Stimulated activated naive CD4-positive, alpha-beta T cell treated with Interleukin-2 at 50 U/mL for 16 hours (primary cell): ENCODE data around the gene RPP14.
"Not testable (repeated sequence)": the region's sequence is repeated elsewhere in the genome, so short reads cannot be mapped to it uniquely, and the experiment has no call there.

Source experiments
- DNase-seq: peaks from one replicate; lab custom pipeline; 2025; lab: John Stamatoyannopoulos, UW

Gene RPP14

GRCh38 chr3:58331593-58332152 is 25.6 kb downstream of the RPP14 start:
- DNase-seq = no peak

GRCh38 chr3:58332575-58333188 is 26.6 kb downstream of the RPP14 start, which contains the start of gene PXK:
Gene PXK, plus strand, starts transcription at chr3:58332892. Its CDS starts 97 bp downstream, at chr3:58332989.
- DNase-seq = peak; percentile 76

- DNase-seq = peak; percentile 15
These were observed 27.4 kb downstream of the RPP14 start for GRCh38 chr3:58333206-58334012.

GRCh38 chr3:58334013-58334321 is 27.9 kb downstream of the RPP14 start:
- no peak for DNase-seq

DNA sequence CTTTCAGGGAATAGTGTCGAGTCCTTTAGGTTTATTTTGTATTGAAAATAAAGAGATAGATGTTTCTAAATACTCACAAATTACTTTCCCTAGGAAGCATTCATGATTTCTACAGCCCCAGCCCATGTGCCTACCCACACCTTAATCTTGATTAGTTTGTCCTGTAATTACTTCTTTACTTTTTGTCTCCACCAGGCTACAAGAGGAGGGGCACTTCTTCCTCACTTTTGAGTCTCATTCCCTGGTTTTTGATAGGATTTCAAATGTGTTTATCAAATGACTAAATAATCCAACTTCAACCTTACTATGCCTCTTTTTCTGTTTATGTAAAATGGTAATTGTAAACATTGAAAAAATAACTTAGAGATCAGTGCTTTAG is 28.4 kb downstream of the RPP14 start:
- DNase-seq = no peak

DNA sequence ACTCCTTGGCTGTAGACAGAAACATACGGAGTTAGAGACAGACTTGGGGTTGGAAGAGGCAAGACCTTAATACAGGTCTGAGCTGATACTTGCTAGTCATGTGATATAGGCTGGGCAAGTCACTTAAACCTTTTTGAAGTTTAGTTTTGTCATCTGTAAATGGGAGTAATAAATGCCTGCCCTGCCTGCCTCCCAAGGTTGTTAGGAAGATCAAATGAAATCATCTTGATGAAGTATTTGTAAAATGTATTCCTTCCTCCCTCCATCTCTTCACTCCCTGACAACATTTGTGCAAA is 29.6 kb downstream of the RPP14 start:
- DNase-seq = no peak

DNA sequence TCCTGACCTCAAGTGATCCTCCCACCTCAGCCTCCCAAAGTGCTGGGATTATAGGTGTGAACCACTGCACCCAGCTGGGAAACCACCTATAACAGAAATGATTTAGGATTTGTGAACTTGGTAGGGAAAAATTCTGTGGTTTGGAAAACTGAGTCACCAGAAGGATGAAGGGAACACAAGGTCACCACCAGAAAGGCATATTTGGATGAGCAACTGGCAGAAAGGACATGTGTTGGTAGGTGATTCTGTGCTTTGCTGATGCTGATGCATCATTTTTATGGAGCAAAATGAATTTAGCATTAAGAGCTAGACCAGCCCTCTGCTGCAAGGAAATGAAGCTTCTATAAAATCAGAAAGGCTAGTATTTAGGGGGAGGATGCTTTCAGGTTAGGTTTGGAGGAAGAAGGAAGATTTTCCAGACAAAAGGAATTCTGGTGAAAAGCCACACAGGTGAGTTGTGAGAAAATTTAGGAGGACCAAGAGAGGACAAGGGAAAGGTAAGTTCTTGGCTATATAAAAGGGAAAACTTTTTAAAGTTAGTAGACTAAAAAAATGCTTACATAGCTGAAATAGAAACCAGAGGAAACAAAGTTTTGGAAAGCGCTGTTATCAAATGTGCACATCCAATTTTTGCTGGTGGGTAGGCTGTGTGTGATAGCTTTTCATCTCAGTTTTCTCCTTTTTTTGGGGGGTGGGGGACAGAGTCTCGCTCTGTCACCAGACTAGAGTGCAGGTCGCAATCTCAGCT is 30.3 kb downstream of the RPP14 start:
- DNase-seq = no peak

GRCh38 chr3:58337190-58337589 is 31.1 kb downstream of the RPP14 start:
- DNase-seq = no peak

- DNase-seq = not testable (repeated sequence)
These were observed 33.1 kb downstream of the RPP14 start for GRCh38 chr3:58339146-58339545.

DNA sequence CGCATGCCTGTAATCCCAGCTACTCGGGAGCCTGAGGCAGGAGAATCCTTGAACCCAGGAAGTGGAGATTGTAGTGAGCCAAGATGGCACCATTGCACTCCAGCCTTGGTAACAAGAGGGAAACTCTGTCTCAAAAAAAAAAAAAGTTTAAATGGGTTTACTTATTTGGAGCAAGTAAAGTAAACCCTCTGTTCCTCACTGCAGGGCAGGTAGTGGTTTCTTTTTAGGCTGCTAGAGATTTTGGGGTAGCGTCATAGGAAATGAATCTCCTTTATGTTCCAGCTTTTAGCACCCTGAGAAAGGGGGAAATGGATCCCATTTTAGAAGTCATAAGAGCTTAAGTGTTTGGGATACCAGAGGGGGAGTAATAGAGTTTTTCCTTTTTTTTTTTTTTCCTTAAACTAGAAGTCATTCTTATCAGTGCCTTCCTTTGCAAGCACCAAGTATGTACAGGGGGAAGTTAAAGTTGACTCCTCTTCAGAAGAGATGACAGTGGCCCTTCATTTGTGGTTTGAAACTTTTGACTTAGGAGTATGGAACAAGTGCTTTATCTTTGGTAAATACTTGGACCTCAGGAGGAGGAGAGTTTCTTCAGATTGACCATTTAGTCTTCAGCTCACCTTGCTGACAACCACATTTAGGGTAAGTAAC is 34.7 kb downstream of the RPP14 start:
- no peak for DNase-seq

GRCh38 chr3:58341376-58341775 is 35.3 kb downstream of the RPP14 start:
- DNase-seq = no peak

- no peak for DNase-seq
These were observed 36.6 kb downstream of the RPP14 start for GRCh38 chr3:58342676-58343075.

DNA sequence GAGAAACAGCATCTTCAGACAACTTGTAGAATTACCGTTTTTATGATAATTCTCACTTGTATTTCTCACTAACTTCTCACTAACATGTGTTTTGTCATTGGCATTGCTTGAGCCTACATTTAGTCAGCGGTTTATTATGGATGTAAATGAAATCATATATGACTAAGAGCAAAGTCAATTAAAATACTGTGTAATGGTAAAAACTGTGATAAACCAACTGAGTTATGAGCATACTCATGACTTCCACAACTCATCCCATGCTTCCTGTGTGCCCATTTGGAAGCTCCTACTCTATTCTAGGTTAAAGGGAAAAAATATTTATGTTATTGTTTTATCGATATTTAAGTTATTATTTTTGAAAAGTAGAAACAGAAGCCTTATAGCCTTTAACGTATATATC is 39.4 kb downstream of the RPP14 start:
- DNase-seq = no peak

- DNase-seq = no peak
These were observed 40.3 kb downstream of the RPP14 start for GRCh38 chr3:58346368-58346767.

DNA sequence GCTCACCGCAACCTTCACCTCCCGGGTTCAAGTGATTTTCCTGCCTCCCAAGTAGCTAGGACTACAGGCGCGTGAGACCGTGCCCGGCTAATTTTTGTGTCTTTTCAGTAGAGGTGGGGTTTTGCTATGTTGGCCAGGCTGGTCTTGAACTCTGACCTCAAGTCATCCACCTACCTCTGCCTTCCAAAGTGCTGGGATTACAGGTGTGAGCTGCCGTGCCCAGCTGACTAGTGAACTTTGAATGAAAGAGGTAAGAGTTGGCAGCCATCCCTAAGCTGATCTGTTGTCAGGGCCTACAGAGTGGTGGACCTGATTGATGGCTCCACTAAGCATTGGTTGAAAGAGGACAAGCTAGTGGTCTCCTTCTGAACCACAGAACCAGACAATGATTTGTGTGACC is 41.9 kb downstream of the RPP14 start:
- no peak for DNase-seq

DNA sequence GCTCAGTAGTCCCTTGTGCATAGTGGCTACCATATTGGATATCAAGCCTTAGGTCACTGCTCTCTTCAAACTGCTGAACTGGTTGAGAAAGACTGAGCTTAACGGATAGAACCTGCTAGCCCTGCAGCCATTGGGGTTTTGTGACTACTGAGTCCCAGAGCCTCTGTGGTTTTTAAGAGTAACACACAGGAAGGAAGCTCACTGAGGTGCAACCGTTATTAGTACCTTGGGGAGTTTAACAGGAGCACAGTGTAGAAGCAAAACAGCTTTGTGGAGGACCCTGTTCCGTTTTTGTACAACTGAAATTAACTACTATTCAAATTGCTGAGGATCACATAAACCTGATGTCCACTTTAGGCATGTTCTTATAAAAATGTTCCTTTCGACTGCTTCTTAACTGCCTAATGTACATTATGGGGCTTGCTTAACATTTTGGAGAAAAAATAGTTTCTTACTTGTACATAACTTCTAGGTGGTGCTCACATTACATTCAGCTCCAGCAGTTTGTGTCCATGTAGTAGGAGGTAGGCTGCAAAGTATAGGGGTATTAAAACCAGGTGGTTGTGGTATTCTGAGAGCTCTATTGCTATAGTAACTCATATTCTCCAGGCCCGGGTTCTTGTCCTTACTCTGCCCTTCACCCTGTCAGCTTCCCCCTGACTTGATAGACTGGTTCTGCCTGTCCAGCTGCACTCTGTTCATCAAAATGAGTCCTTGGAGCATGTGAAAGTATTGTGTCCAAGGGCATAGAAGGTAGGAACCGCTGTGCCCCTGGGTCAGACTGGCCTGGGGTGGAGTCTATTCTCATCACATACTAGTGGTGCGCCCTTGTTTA is 44.0 kb downstream of the RPP14 start:
- no peak for DNase-seq

DNA sequence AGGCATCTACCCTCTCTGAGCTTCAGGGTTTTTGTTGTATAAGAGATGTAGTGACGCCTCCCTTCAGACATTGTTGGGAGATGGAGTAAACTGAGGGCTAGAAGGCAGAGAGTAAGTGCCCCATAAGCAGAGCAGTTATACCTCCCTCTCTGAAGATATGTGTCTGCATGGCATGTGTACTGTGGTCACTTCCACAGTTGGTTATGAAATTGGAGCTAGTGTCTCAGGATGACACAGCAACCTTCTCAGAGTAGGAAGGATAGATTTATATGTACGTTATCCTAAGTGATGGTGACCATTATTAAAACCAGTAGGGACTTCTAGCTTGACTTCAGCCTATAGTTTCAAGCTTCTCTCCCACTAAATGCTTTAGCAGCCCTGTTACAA is 44.6 kb downstream of the RPP14 start:
- no peak for DNase-seq

- DNase-seq = no peak
These were observed 45.9 kb downstream of the RPP14 start for GRCh38 chr3:58351920-58352319.

GRCh38 chr3:58352626-58353025 is 46.6 kb downstream of the RPP14 start:
- no peak for DNase-seq

GRCh38 chr3:58353722-58354553 is 47.9 kb downstream of the RPP14 start:
- DNase-seq = no peak

GRCh38 chr3:58355179-58355578 is 49.1 kb downstream of the RPP14 start:
- DNase-seq = no peak
